GM19467 (cell line): ENCODE data around the gene NDST4.

Source experiments
- ATAC-seq: cut with Tn5 transposase; IDR thresholded peaks from one replicate; pipeline ENCODE4 v1.9.1; 2021; ENCODE audit warnings: mild to moderate bottlenecking, moderate library complexity; ENCODE audit not compliant: unreplicated experiment

NDST4 gene

GRCh38 chr4:115113506-115114106 is at the start of gene NDST4:
NDST4 (minus strand) TSS chr4:115113620; CDS start chr4:115077036, 36,584 bp downstream.
- ATAC-seq = no peak

GRCh38 chr4:115159141-115159540 is 45.7 kb upstream of the NDST4 start:
- no peak for ATAC-seq

- no peak for ATAC-seq
Observed at GRCh38 chr4:115158296-115158695, 44.9 kb upstream of the NDST4 start.

GRCh38 chr4:115154826-115155225 is 41.4 kb upstream of the NDST4 start:
- ATAC-seq = no peak

GRCh38 chr4:115152965-115153364 is 39.5 kb upstream of the NDST4 start:
- no peak for ATAC-seq

- peak; percentile 78 for ATAC-seq
Observed at GRCh38 chr4:115152081-115152480, 38.7 kb upstream of the NDST4 start.

GRCh38 chr4:115149106-115149505 is 35.7 kb upstream of the NDST4 start:
- ATAC-seq = no peak

- no peak for ATAC-seq
Observed at GRCh38 chr4:115145393-115146160, 32.2 kb upstream of the NDST4 start.

- ATAC-seq = no peak
Observed at GRCh38 chr4:115128037-115128436, 14.6 kb upstream of the NDST4 start.

GRCh38 chr4:115126491-115126890 is 13.1 kb upstream of the NDST4 start:
- no peak for ATAC-seq

- no peak for ATAC-seq
Observed at GRCh38 chr4:115121351-115122043, 8.1 kb upstream of the NDST4 start.

- ATAC-seq = no peak
Observed at GRCh38 chr4:115119804-115120352, 6.5 kb upstream of the NDST4 start.

GRCh38 chr4:115117651-115118050 is 4.2 kb upstream of the NDST4 start:
- ATAC-seq = no peak

- ATAC-seq = no peak
Observed at GRCh38 chr4:115110191-115111181, 2.9 kb downstream of the NDST4 start.

- ATAC-seq = no peak
Observed at GRCh38 chr4:115108850-115109249, 4.6 kb downstream of the NDST4 start.

GRCh38 chr4:115107411-115107810 is 6.0 kb downstream of the NDST4 start:
- ATAC-seq = no peak

- ATAC-seq = no peak
Observed at GRCh38 chr4:115101675-115102074, 11.7 kb downstream of the NDST4 start.

- ATAC-seq = peak; percentile 89
Observed at GRCh38 chr4:115090483-115091075, 22.8 kb downstream of the NDST4 start.

GRCh38 chr4:115082633-115083032 is 30.8 kb downstream of the NDST4 start:
- ATAC-seq = no peak

GRCh38 chr4:115076691-115077090 is 36.7 kb downstream of the NDST4 start:
- no peak for ATAC-seq
